GM19463 (cell line): Measurements from ENCODE around the gene SYDE2.

ENCODE experiments used
- ATAC-seq: cut with Tn5 transposase; IDR thresholded peaks from one replicate; pipeline ENCODE4 v1.9.1; 2021; ENCODE audit warnings: mild to moderate bottlenecking, moderate library complexity; ENCODE audit not compliant: unreplicated experiment

SYDE2 gene

GRCh38 chr1:85125891-85126290 lies 74.9 kb downstream of the SYDE2 start:
- no peak for ATAC-seq

GRCh38 chr1:85124091-85124490 lies 76.7 kb downstream of the SYDE2 start:
- no peak for ATAC-seq

- ATAC-seq = no peak
These were observed 78.6 kb downstream of the SYDE2 start for GRCh38 chr1:85122169-85122568.

GRCh38 chr1:85121744-85122143 lies 79.1 kb downstream of the SYDE2 start:
- no peak for ATAC-seq

GRCh38 chr1:85118751-85119150 lies 82.1 kb downstream of the SYDE2 start:
- ATAC-seq = no peak

GRCh38 chr1:85116856-85117255 lies 84.0 kb downstream of the SYDE2 start:
- ATAC-seq = no peak

GRCh38 chr1:85115933-85116332 lies 84.9 kb downstream of the SYDE2 start:
- ATAC-seq = no peak

GRCh38 chr1:85111695-85112094 lies 89.1 kb downstream of the SYDE2 start:
- ATAC-seq = no peak

- peak; percentile 77 for ATAC-seq
These were observed 91.3 kb downstream of the SYDE2 start for GRCh38 chr1:85109475-85109874.
